ENCODE data around the gene ATP2A1.

The ATP2A1 gene

DNA sequence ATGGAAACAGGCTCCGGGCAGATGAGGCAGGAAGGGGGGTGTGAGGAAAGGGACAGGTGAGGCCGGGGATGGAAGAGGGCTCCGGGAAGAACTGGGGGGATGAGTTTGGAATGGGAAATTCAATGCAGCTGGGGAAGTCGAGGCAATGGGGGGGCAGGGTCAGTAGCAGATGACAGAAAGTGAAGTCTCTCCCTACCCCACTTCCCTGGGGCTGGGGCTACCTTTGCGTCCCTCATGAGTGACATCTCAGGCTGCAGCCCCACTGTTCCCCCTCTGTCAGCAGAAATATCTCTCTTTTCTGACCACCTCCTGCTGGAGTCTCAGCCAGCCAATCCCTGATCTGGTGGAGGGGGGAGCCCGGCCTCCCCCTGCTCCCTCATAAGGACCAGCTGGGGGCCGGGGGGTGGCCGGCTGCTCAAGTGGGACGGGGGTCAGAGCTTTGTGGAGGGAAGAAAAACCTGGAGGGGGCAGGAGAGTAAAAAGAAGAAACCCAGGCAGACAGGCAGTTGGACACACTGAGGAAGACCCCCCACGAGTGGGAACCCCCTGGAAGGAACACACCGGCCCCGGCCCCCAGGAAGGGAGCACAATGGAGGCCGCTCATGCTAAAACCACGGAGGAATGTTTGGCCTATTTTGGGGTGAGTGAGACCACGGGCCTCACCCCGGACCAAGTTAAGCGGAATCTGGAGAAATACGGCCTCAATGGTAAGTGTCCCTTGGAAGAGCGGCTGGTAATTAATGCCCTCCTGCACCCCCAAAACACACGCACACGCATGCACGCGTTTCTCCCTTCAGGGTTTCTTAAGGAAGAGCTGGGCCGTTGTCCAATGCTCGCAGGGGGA lies at the start of gene ATP2A1:
TSS of gene ATP2A1 (plus strand) at position 406 of the 844 bp plus-strand sequence. CDS start at position 590, 184 bp downstream.
- no peak for DNase-seq (ENCODE audit: low read depth in 2 of 2)

GRCh38 chr16:28829747-28830146 lies 48.5 kb upstream of the ATP2A1 start:
- DNase-seq (ENCODE audit: low read depth in 2 of 2) = no peak

GRCh38 chr16:28830531-28830930 lies 47.8 kb upstream of the ATP2A1 start:
- no peak for DNase-seq (ENCODE audit: low read depth in 2 of 2)

GRCh38 chr16:28834349-28834748 lies 43.9 kb upstream of the ATP2A1 start:
- DNase-seq (ENCODE audit: low read depth in 2 of 2) = no peak

GRCh38 chr16:28834873-28835863 lies 43.1 kb upstream of the ATP2A1 start:
- DNase-seq (ENCODE audit: low read depth in 2 of 2) = no peak

DNA sequence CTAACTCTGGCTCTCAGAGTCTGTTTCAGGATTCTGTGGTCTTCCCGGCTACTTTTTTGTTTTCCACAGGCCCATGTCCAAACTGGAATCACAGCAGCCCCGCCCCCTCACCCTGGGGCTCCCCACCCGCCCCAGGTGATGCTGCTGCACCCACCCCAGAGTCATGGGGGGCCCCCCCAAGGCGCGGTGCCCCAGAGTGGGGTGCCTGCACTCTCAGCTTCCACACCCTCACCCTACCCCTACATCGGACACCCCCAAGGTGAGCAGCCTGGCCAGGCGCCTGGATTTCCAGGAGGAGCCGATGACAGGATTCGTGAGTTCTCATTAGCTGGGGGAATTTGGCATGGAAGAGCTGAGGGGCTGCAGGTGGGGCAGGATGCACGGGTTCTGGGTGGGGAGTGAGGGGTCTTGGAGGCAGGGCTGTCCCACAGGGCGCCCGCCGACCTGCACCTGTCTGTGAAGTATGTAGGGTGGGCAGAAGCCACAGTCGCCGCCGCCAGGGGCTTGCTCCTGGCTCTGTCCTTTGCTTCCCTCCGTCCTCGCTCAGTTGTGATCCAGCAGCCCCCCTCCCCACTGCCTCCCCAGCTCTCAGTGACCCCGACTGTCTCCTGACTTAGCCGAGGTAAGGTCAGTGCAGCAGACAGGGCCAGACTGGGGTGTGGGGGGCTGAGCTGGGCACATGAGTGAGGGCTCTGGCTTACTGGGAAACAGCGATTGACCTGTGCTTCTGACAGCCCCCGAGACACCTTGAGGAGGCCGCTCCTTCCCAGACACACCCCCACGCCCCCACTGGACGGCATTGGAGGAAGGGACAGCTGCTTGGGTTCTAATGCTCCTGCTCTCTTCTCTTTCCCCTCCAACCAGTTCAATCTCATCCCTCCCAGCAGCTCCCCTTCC lies 42.2 kb upstream of the ATP2A1 start:
- no peak for DNase-seq (ENCODE audit: low read depth in 2 of 2)

- DNase-seq (ENCODE audit: low read depth in 2 of 2) = no peak
Measured at GRCh38 chr16:28836761-28837064, 41.6 kb upstream of the ATP2A1 start.

- DNase-seq (ENCODE audit: low read depth in 2 of 2) = no peak
Measured at GRCh38 chr16:28837672-28838557, 40.4 kb upstream of the ATP2A1 start.

GRCh38 chr16:28838558-28838918 lies 39.8 kb upstream of the ATP2A1 start:
- no peak for DNase-seq (ENCODE audit: low read depth in 2 of 2)

DNA sequence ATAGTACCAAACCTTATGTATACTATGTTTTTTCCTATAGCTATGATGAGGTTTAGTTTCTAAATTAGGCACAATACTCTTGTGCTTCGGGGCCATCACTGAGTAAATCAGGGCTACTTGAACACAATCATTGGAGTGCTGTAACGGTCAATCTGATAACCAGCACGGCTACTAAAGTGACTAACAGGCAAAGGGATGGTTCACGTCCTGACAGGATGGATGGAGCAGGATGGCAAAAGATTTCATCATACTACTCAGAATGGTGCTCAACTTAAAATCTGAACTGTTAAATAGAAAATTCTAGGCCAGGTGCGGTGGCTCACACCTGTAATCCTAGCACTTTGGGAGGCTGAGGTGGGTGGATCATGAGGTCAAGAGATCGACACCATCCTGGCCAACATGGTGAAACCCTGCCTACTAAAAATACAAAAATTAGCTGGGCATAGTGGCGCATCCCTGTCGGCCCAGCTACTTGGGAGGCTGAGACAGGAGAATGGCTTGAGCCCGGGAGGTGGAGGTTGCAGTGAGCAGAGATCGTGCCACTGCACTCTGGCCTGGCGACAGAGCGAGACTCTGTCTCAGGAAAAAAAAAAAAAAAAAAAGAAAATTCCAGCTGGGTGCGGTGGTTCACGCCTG lies 39.2 kb upstream of the ATP2A1 start:
- no peak for DNase-seq (ENCODE audit: low read depth in 2 of 2)

GRCh38 chr16:28839899-28840298 lies 38.4 kb upstream of the ATP2A1 start:
- no peak for DNase-seq (ENCODE audit: low read depth in 2 of 2)

DNA sequence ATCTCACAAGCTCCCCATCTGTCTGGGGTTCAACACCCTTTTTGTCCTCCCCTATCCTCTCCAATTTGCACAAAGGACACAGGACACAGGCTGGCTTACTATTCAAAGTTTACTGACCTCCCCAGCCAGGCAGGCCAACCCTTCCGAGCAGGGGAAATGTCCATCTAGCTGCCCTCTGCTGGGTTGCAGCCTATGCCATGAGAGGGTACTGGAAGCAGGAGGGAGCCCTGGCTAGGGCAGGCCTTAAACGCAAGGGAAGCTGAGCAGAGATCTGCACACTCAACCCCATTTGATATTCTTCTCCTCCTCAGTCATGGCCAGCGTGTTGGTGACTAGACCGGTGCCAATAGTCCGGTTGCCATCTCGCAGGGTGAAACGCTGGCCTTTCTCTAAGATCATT lies 35.6 kb upstream of the ATP2A1 start:
- no peak for DNase-seq (ENCODE audit: low read depth in 2 of 2)

- DNase-seq (ENCODE audit: low read depth in 2 of 2) = no peak
Measured at GRCh38 chr16:28843766-28844165, 34.5 kb upstream of the ATP2A1 start.

- DNase-seq (ENCODE audit: low read depth in 2 of 2) = no peak
Measured at GRCh38 chr16:28844226-28844885, 33.9 kb upstream of the ATP2A1 start.

DNA sequence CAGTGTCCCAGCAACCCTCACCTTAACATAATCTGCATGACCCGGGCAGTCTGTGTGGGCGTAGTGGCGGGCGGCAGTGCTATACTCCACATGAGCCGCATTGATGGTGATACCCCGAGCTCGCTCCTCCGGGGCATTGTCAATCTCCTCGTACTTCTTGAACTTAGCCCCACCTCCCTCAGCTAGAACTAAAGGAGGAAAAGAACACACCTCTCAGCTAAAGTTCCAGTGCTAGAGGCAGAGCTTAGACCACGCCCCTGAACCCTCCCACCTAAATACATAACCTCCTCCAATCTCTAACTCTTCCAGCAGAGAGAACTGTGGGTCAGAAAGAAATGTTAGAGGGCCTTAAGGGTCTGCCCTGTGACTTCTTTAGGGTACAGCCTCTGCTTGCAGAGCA lies 33.0 kb upstream of the ATP2A1 start:
- DNase-seq (ENCODE audit: low read depth in 2 of 2) = peak in 1 of 2 donors; percentile 30

DNA sequence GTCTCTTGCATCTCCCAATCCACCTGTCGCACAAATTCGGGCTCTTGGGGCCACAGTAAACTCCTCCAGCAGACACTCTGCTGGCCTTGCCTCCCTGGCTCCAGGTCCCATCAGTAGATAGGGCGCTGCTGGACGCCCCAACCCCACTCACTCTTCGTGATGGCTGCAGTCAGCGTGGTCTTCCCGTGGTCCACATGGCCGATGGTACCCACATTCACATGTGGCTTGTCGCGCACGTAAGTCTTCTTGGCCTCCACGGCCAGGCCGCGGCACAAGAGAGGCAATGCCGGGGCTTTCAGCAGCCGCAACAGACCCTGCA lies 32.6 kb upstream of the ATP2A1 start:
- no peak for DNase-seq (ENCODE audit: low read depth in 2 of 2)

- peak; percentile 96 to 97 for DNase-seq (ENCODE audit: low read depth in 2 of 2)
Measured at GRCh38 chr16:28846080-28846932, 32.0 kb upstream of the ATP2A1 start, which contains the start of gene TUFM. Gene TUFM, minus strand, starts transcription at chr16:28846348. Its CDS starts 79 bp downstream, at chr16:28846269.

- no peak for DNase-seq (ENCODE audit: low read depth in 2 of 2)
Measured at GRCh38 chr16:28846933-28847273, 31.4 kb upstream of the ATP2A1 start.

DNA sequence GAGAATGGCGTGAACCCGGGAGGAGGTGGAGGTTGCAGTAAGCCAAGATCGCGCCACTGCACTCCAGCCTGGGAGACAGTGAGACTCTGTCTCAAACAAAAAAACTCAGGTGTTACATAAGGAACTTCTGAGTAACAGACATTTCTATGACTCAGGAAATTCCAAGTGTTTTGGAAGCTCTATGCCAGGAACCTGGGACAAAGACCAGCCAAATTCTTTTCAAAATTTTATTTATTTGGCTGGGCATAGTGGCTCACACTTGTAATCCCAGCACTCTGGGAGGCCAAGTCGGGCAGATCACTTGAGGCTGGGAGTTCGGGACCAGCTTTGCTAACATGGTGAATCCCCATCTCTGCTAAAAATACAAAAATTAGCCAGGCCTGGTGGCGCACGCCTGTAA lies 19.9 kb upstream of the ATP2A1 start:
- no peak for DNase-seq (ENCODE audit: low read depth in 2 of 2)

All from stimulated activated CD8-positive, alpha-beta memory T cell treated with anti-CD3 and anti-CD28 coated beads, Interleukin-2, amount 100 ng/mL, for 48 hours (primary cell).